Measurements from ENCODE around the gene NPTX2.
A peak's percentile ranks its signal among the peaks of the same experiment; 100 is the strongest.

NPTX2 gene

DNA sequence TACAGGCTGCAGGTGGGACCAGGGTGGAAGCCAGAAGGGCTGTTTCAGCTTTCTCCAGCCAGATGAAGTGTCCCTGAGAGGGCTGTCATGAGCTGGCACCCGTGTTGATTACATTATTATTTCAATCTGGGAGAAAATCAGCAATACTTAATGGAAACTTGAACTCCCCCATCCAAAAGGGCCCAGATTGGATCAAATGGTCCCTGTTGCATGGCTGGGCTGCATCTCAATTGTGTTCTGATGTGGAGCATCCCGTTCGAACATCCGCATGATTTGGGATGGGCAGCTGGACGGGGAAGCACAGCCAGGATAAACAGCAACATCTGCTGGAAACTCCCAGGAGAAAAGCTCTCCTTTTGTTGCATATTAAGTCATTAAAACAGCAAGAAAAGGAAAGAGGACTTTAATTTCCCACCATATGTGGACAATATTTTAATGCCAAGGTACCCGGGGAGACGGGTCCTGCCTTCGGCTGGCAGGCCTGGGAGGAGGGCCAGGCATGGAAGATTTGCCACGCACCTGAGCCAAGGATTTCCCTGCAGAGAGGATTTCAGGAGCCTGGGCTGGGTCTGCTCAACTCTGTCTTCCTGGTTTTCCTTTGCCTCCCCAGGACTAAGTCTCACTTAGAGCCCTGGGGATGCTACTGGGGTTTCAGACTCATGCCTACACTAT, 52.4 kb downstream of the NPTX2 start:
- Histone ChIP-seq H3K4me1 (ENCODE audit: control insufficient read depth in 1 of 2, insufficient read depth in 2 of 2, low read length in 2 of 2) (no peaks in the 10 kb centered on the region), H3K79me1 (ENCODE audit: low read length) (no peaks in the 10 kb centered on the region), H3K9ac (ENCODE audit: low read length) (no peak overlapping the region), H4K12ac (ENCODE audit: low read depth, low read length) (no peak overlapping the region), H2AK5ac (ENCODE audit: low read length) (no peak overlapping the region), H4K91ac (ENCODE audit: low read depth, low read length) (no peak overlapping the region), H2BK12ac (ENCODE audit: low read length) (no peak overlapping the region), H3K4me3 (ENCODE audit: low read depth, low read length) (no peak overlapping the region), H2BK120ac (ENCODE audit: insufficient read depth, low read length, poor library complexity) (no peak overlapping the region), H3K27ac (ENCODE audit: low read depth, low read length) (no peak overlapping the region), H4K8ac (ENCODE audit: low read depth, low read length) (no peak overlapping the region), H3K9me3 (ENCODE audit: insufficient read depth, low read depth, low read length) (peaks cover 7% of the 10 kb centered on the region), H3K4me2 (ENCODE audit: low read length) (no peak overlapping the region), H3K23ac (ENCODE audit: low read length) (no peak overlapping the region), H3K4ac (ENCODE audit: low read depth, low read length) (no peak overlapping the region), H3K79me2 (ENCODE audit: control insufficient read depth, insufficient read depth, low read length, poor library complexity) (no peaks in the 10 kb centered on the region), H3K27me3 (ENCODE audit: insufficient read depth, low read length) (no peaks in the 10 kb centered on the region), H3K36me3 (ENCODE audit: control insufficient read depth in 1 of 2, insufficient read depth in 2 of 2, low read length in 2 of 2) (no peaks in the 10 kb centered on the region), H2AFZ (ENCODE audit: insufficient read depth, low read length, poor library complexity) (no peak overlapping the region), H3K18ac (ENCODE audit: low read length) (no peak overlapping the region), H3K14ac (ENCODE audit: low read length) (no peak overlapping the region), H2BK5ac (ENCODE audit: low read depth, low read length, poor library complexity) (no peak overlapping the region)
- no peak for DNase-seq
- WGBS (ENCODE audit: extremely low coverage, insufficient coverage, insufficient read length): no CpG with 5 or more reads among the region's 9 CpGs

GRCh38 chr7:98670186-98670585, 53.1 kb downstream of the NPTX2 start:
- Histone ChIP-seq H2BK5ac (ENCODE audit: low read depth, low read length, poor library complexity) (no peak overlapping the region), H4K12ac (ENCODE audit: low read depth, low read length) (no peak overlapping the region), H2AFZ (ENCODE audit: insufficient read depth, low read length, poor library complexity) (no peak overlapping the region), H3K4me2 (ENCODE audit: low read length) (no peak overlapping the region), H2BK12ac (ENCODE audit: low read length) (no peak overlapping the region), H3K23ac (ENCODE audit: low read length) (no peak overlapping the region), H2BK120ac (ENCODE audit: insufficient read depth, low read length, poor library complexity) (no peak overlapping the region), H3K27ac (ENCODE audit: low read depth, low read length) (no peak overlapping the region), H4K91ac (ENCODE audit: low read depth, low read length) (no peak overlapping the region), H3K4me1 (ENCODE audit: control insufficient read depth in 1 of 2, insufficient read depth in 2 of 2, low read length in 2 of 2) (no peaks in the 10 kb centered on the region), H3K14ac (ENCODE audit: low read length) (no peak overlapping the region), H3K79me1 (ENCODE audit: low read length) (no peaks in the 10 kb centered on the region), H3K9ac (ENCODE audit: low read length) (no peak overlapping the region), H3K9me3 (ENCODE audit: insufficient read depth, low read depth, low read length) (peaks cover 4% of the 10 kb centered on the region), H3K18ac (ENCODE audit: low read length) (no peak overlapping the region), H3K79me2 (ENCODE audit: control insufficient read depth, insufficient read depth, low read length, poor library complexity) (no peaks in the 10 kb centered on the region), H3K4me3 (ENCODE audit: low read depth, low read length) (no peak overlapping the region), H3K4ac (ENCODE audit: low read depth, low read length) (no peak overlapping the region), H3K27me3 (ENCODE audit: insufficient read depth, low read length) (no peaks in the 10 kb centered on the region), H2AK5ac (ENCODE audit: low read length) (no peak overlapping the region), H4K8ac (ENCODE audit: low read depth, low read length) (no peak overlapping the region), H3K36me3 (ENCODE audit: control insufficient read depth in 1 of 2, insufficient read depth in 2 of 2, low read length in 2 of 2) (no peaks in the 10 kb centered on the region)
- no CpG with 5 or more reads among the region's 8 CpGs for WGBS (ENCODE audit: extremely low coverage, insufficient coverage, insufficient read length)
- no peak for DNase-seq

DNA sequence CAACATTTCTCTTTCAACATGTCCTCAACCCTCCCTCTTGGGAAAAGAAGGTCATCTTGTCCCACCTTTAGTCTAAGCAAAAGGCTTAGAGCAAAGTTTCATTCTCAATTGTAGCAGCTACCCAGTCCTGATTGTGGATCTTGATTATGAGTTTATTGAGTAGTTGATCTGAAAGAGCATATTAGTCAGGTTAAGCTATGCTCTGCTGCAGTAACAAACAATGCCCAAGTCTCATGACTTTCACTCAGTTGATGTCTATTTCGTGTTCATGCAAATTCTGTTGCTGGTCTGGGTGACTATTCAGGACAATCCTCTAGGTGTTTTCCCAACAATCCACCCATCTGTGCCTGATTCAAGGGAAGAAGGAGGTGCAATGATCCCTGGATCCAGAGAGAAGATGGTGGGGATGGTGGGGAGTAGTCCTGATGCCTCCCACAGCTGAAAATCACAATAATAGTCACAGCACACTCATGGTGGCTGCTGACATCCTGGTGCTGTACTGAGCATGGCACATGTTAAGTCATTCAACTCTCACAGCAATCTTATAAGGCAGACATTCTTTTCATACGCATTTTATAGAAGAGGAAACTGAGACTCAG, 54.7 kb downstream of the NPTX2 start:
- no peaks in the 10 kb centered on the region for H3K79me2 ChIP-seq (ENCODE audit: control insufficient read depth, insufficient read depth, low read length, poor library complexity)
- H4K12ac ChIP-seq (ENCODE audit: low read depth, low read length): no peak overlapping the region
- no peak overlapping the region for H4K91ac ChIP-seq (ENCODE audit: low read depth, low read length)
- H2AFZ ChIP-seq (ENCODE audit: insufficient read depth, low read length, poor library complexity): no peak overlapping the region
- no peak overlapping the region for H3K27ac ChIP-seq (ENCODE audit: low read depth, low read length)
- H3K14ac ChIP-seq (ENCODE audit: low read length): no peak overlapping the region
- H3K27me3 ChIP-seq (ENCODE audit: insufficient read depth, low read length): no peaks in the 10 kb centered on the region
- H3K18ac ChIP-seq (ENCODE audit: low read length): no peak overlapping the region
- H2BK5ac ChIP-seq (ENCODE audit: low read depth, low read length, poor library complexity): no peak overlapping the region
- H3K79me1 ChIP-seq (ENCODE audit: low read length): no peaks in the 10 kb centered on the region
- H3K23ac ChIP-seq (ENCODE audit: low read length): peak overlapping the region; percentile 3
- H4K8ac ChIP-seq (ENCODE audit: low read depth, low read length): no peak overlapping the region
- DNase-seq: no peak
- H3K9me3 ChIP-seq (ENCODE audit: insufficient read depth, low read depth, low read length): peaks cover 4% of the 10 kb centered on the region
- H3K4me3 ChIP-seq (ENCODE audit: low read depth, low read length): no peak overlapping the region
- H3K9ac ChIP-seq (ENCODE audit: low read length): no peak overlapping the region
- H3K4ac ChIP-seq (ENCODE audit: low read depth, low read length): no peak overlapping the region
- no CpG with 5 or more reads among the region's 2 CpGs for WGBS (ENCODE audit: extremely low coverage, insufficient coverage, insufficient read length)
- H2BK120ac ChIP-seq (ENCODE audit: insufficient read depth, low read length, poor library complexity): no peak overlapping the region
- H3K4me2 ChIP-seq (ENCODE audit: low read length): no peak overlapping the region
- H3K4me1 ChIP-seq (ENCODE audit: control insufficient read depth in 1 of 2, insufficient read depth in 2 of 2, low read length in 2 of 2): no peaks in the 10 kb centered on the region
- H2AK5ac ChIP-seq (ENCODE audit: low read length): no peak overlapping the region
- H3K36me3 ChIP-seq (ENCODE audit: control insufficient read depth in 1 of 2, insufficient read depth in 2 of 2, low read length in 2 of 2): no peaks in the 10 kb centered on the region
- H2BK12ac ChIP-seq (ENCODE audit: low read length): no peak overlapping the region

GRCh38 chr7:98674461-98674860, 57.4 kb downstream of the NPTX2 start:
- Histone ChIP-seq H3K14ac (ENCODE audit: low read length) (no peak overlapping the region), H3K23ac (ENCODE audit: low read length) (no peak overlapping the region), H4K8ac (ENCODE audit: low read depth, low read length) (no peak overlapping the region), H3K9ac (ENCODE audit: low read length) (no peak overlapping the region), H3K36me3 (ENCODE audit: control insufficient read depth in 1 of 2, insufficient read depth in 2 of 2, low read length in 2 of 2) (no peaks in the 10 kb centered on the region), H3K4me1 (ENCODE audit: control insufficient read depth in 1 of 2, insufficient read depth in 2 of 2, low read length in 2 of 2) (no peaks in the 10 kb centered on the region), H2AK5ac (ENCODE audit: low read length) (no peak overlapping the region), H2BK120ac (ENCODE audit: insufficient read depth, low read length, poor library complexity) (no peak overlapping the region), H3K27ac (ENCODE audit: low read depth, low read length) (no peak overlapping the region), H3K27me3 (ENCODE audit: insufficient read depth, low read length) (no peaks in the 10 kb centered on the region), H2BK5ac (ENCODE audit: low read depth, low read length, poor library complexity) (no peak overlapping the region), H2BK12ac (ENCODE audit: low read length) (no peak overlapping the region), H3K79me1 (ENCODE audit: low read length) (no peaks in the 10 kb centered on the region), H2AFZ (ENCODE audit: insufficient read depth, low read length, poor library complexity) (no peak overlapping the region), H3K4ac (ENCODE audit: low read depth, low read length) (no peak overlapping the region), H3K79me2 (ENCODE audit: control insufficient read depth, insufficient read depth, low read length, poor library complexity) (no peaks in the 10 kb centered on the region), H3K9me3 (ENCODE audit: insufficient read depth, low read depth, low read length) (peaks cover 4% of the 10 kb centered on the region), H4K12ac (ENCODE audit: low read depth, low read length) (no peak overlapping the region), H4K91ac (ENCODE audit: low read depth, low read length) (no peak overlapping the region), H3K18ac (ENCODE audit: low read length) (no peak overlapping the region), H3K4me3 (ENCODE audit: low read depth, low read length) (no peak overlapping the region), H3K4me2 (ENCODE audit: low read length) (no peak overlapping the region)
- no peak for DNase-seq
- no CpG with 5 or more reads among the region's 8 CpGs for WGBS (ENCODE audit: extremely low coverage, insufficient coverage, insufficient read length)
